Activated T-helper 1 cell treated with anti-CD3 and anti-CD28 coated beads, Interleukin-12 subunit alpha, Interleukin-12 subunit beta, Interleukin-2, Interleukin-4 antibody, amounts not matched to agents 30 ng/mL and 10 ng/mL and 1 ng/mL, durations not matched to agents 14 hours and 24 hours and 36 hours (primary cell): Measurements from ENCODE around the gene RECQL5. TPM values are rescaled to one million over a fixed set of nuclear protein-coding genes. Genes with fewer than 3 reads are reported as not detected.
"Not testable (repeated sequence)": the region's sequence is repeated elsewhere in the genome, so short reads cannot be mapped to it uniquely, and the experiment has no call there.

Experiments
- DNase-seq: peaks from one replicate; pipeline ENCODE4 v3.0.0; 2021; ENCODE audit warnings: low spot score
- H3K27ac Mint-ChIP-seq: one replicate; pipeline ENCODE4 v1.8.0; 2021; ENCODE audit warnings: mild to moderate bottlenecking, mixed read lengths
- H3K27me3 Mint-ChIP-seq: one replicate; pipeline ENCODE4 v1.8.0; 2022; ENCODE audit warnings: mild to moderate bottlenecking, moderate library complexity, mixed read lengths; ENCODE audit not compliant: insufficient read depth
- H3K36me3 Mint-ChIP-seq: one replicate; pipeline ENCODE4 v1.8.0; 2021; ENCODE audit warnings: low read depth, mixed read lengths
- H3K4me1 Mint-ChIP-seq: one replicate; pipeline ENCODE4 v1.8.0; 2021; ENCODE audit warnings: low read depth, mixed read lengths
- H3K4me3 Mint-ChIP-seq: one replicate; pipeline ENCODE4 v1.8.0; 2021; ENCODE audit warnings: mild to moderate bottlenecking, moderate library complexity, mixed read lengths
- H3K9me3 Mint-ChIP-seq: one replicate; pipeline ENCODE4 v1.8.0; 2021; ENCODE audit warnings: mixed read lengths
- intact Hi-C: fragments of 100-400 bp; cut with micrococcal nuclease; formaldehyde crosslinking; loops from one replicate; pipeline ENCODE4 v1.15.1; 2024
- total RNA-seq: library from RNA; stranded (reverse); gene quantifications from 2 replicates; pipeline ENCODE4 v1.2.3, GENCODE V29; 2022

The RECQL5 gene
- total RNA-seq, 1 donor from 2014 or later: 34.1 TPM

GRCh38 chr17:75595284-75595919 is 71.6 kb downstream of the RECQL5 start:
- intact Hi-C loops: no loop called here
- H3K9me3 Mint-ChIP-seq: no peaks in the 10 kb centered on the region
- H3K27me3 Mint-ChIP-seq: no peaks in the 10 kb centered on the region
- no peaks in the 10 kb centered on the region for H3K4me1 Mint-ChIP-seq
- no peak overlapping the region for H3K4me3 Mint-ChIP-seq
- DNase-seq: no peak
- no peaks in the 10 kb centered on the region for H3K36me3 Mint-ChIP-seq
- no peak overlapping the region for H3K27ac Mint-ChIP-seq

GRCh38 chr17:75594499-75595283 is 72.3 kb downstream of the RECQL5 start:
- no peaks in the 10 kb centered on the region for H3K27me3 Mint-ChIP-seq
- no peak overlapping the region for H3K27ac Mint-ChIP-seq
- H3K4me1 Mint-ChIP-seq: no peaks in the 10 kb centered on the region
- no peak overlapping the region for H3K4me3 Mint-ChIP-seq
- H3K9me3 Mint-ChIP-seq: no peaks in the 10 kb centered on the region
- H3K36me3 Mint-ChIP-seq: no peaks in the 10 kb centered on the region
- DNase-seq: no peak
- intact Hi-C loops: no loop called here

- H3K4me3 Mint-ChIP-seq, H3K27me3 Mint-ChIP-seq, H3K4me1 Mint-ChIP-seq, DNase-seq, intact Hi-C loops, H3K36me3 Mint-ChIP-seq, H3K27ac Mint-ChIP-seq, H3K9me3 Mint-ChIP-seq: not testable (repeated sequence)
Measured at GRCh38 chr17:75593430-75593829, 73.5 kb downstream of the RECQL5 start.

GRCh38 chr17:75592348-75593020 is 74.5 kb downstream of the RECQL5 start:
- no peak overlapping the region for H3K27ac Mint-ChIP-seq
- no peak overlapping the region for H3K4me3 Mint-ChIP-seq
- H3K36me3 Mint-ChIP-seq: no peaks in the 10 kb centered on the region
- no peak for DNase-seq
- peaks cover 4% of the 10 kb centered on the region for H3K27me3 Mint-ChIP-seq
- H3K4me1 Mint-ChIP-seq: no peaks in the 10 kb centered on the region
- no peaks in the 10 kb centered on the region for H3K9me3 Mint-ChIP-seq
- intact Hi-C loops: no loop called here

- intact Hi-C loops: no loop called here
- Mint-ChIP-seq H3K27ac (no peak overlapping the region), H3K9me3 (no peaks in the 10 kb centered on the region), H3K4me1 (no peaks in the 10 kb centered on the region), H3K27me3 (peaks cover 9% of the 10 kb centered on the region), H3K4me3 (no peak overlapping the region), H3K36me3 (no peaks in the 10 kb centered on the region)
- no peak for DNase-seq
Measured at GRCh38 chr17:75591722-75592302, 75.1 kb downstream of the RECQL5 start.

- intact Hi-C loops: no loop called here
- H3K27me3 Mint-ChIP-seq: peaks cover 16% of the 10 kb centered on the region
- no peaks in the 10 kb centered on the region for H3K4me1 Mint-ChIP-seq
- H3K27ac Mint-ChIP-seq: no peak overlapping the region
- H3K9me3 Mint-ChIP-seq: no peaks in the 10 kb centered on the region
- DNase-seq: no peak
- peak overlapping the region; percentile 50 for H3K4me3 Mint-ChIP-seq
- H3K36me3 Mint-ChIP-seq: no peaks in the 10 kb centered on the region
Measured at GRCh38 chr17:75590849-75591721, 75.9 kb downstream of the RECQL5 start.

GRCh38 chr17:75590314-75590761 is 76.6 kb downstream of the RECQL5 start:
- H3K4me1 Mint-ChIP-seq: no peaks in the 10 kb centered on the region
- no peaks in the 10 kb centered on the region for H3K9me3 Mint-ChIP-seq
- peaks cover 17% of the 10 kb centered on the region for H3K27me3 Mint-ChIP-seq
- no peak overlapping the region for H3K27ac Mint-ChIP-seq
- peak overlapping the region; percentile 26 for H3K4me3 Mint-ChIP-seq
- DNase-seq: no peak
- no peaks in the 10 kb centered on the region for H3K36me3 Mint-ChIP-seq
- intact Hi-C loops: no loop called here

GRCh38 chr17:75589919-75590303 is 77.0 kb downstream of the RECQL5 start:
- no peak overlapping the region for H3K27ac Mint-ChIP-seq
- H3K4me3 Mint-ChIP-seq: no peak overlapping the region
- peaks cover 17% of the 10 kb centered on the region for H3K27me3 Mint-ChIP-seq
- no peaks in the 10 kb centered on the region for H3K9me3 Mint-ChIP-seq
- no peak for DNase-seq
- no peaks in the 10 kb centered on the region for H3K4me1 Mint-ChIP-seq
- intact Hi-C loops: loop anchor here (1.0 to 10.0 kb wide), 9 partner anchors 9 to 389 kb away; partner anchors contain the start of genes ACOX1, LLGL2, MIF4GD and RECQL5
- no peaks in the 10 kb centered on the region for H3K36me3 Mint-ChIP-seq

GRCh38 chr17:75589012-75589918 is 77.7 kb downstream of the RECQL5 start:
- Mint-ChIP-seq H3K9me3 (no peaks in the 10 kb centered on the region), H3K4me3 (peak overlapping the region; percentile 78), H3K36me3 (no peaks in the 10 kb centered on the region), H3K4me1 (no peaks in the 10 kb centered on the region), H3K27ac (peak overlapping the region; percentile 77), H3K27me3 (peaks cover 17% of the 10 kb centered on the region)
- intact Hi-C loops: loop anchor here (1.0 to 10.0 kb wide), 9 partner anchors 8 to 390 kb away; partner anchors contain the start of genes ACOX1, LLGL2, MIF4GD and RECQL5
- DNase-seq: peak; percentile 88

- no peaks in the 10 kb centered on the region for H3K36me3 Mint-ChIP-seq
- H3K27me3 Mint-ChIP-seq: peaks cover 20% of the 10 kb centered on the region
- peak overlapping the region; percentile 39 for H3K4me3 Mint-ChIP-seq
- H3K4me1 Mint-ChIP-seq: no peaks in the 10 kb centered on the region
- H3K27ac Mint-ChIP-seq: no peak overlapping the region
- intact Hi-C loops: loop anchor here (1.0 to 10.0 kb wide), 9 partner anchors 7 to 391 kb away; partner anchors contain the start of genes ACOX1, LLGL2, MIF4GD and RECQL5
- no peak for DNase-seq
- H3K9me3 Mint-ChIP-seq: no peaks in the 10 kb centered on the region
Measured at GRCh38 chr17:75588596-75589011, 78.3 kb downstream of the RECQL5 start.
